GM21619 (cell line): ENCODE data around the gene ZSWIM4.
A peak's percentile ranks its signal among the peaks of the same experiment; 100 is the strongest.

Source experiments
- ATAC-seq: cut with Tn5 transposase; IDR thresholded peaks from one replicate; pipeline ENCODE4 v1.9.1; 2021; ENCODE audit not compliant: unreplicated experiment

ZSWIM4 gene

GRCh38 chr19:13831537-13832467, 36.6 kb downstream of the ZSWIM4 start:
- ATAC-seq, result no peak

DNA sequence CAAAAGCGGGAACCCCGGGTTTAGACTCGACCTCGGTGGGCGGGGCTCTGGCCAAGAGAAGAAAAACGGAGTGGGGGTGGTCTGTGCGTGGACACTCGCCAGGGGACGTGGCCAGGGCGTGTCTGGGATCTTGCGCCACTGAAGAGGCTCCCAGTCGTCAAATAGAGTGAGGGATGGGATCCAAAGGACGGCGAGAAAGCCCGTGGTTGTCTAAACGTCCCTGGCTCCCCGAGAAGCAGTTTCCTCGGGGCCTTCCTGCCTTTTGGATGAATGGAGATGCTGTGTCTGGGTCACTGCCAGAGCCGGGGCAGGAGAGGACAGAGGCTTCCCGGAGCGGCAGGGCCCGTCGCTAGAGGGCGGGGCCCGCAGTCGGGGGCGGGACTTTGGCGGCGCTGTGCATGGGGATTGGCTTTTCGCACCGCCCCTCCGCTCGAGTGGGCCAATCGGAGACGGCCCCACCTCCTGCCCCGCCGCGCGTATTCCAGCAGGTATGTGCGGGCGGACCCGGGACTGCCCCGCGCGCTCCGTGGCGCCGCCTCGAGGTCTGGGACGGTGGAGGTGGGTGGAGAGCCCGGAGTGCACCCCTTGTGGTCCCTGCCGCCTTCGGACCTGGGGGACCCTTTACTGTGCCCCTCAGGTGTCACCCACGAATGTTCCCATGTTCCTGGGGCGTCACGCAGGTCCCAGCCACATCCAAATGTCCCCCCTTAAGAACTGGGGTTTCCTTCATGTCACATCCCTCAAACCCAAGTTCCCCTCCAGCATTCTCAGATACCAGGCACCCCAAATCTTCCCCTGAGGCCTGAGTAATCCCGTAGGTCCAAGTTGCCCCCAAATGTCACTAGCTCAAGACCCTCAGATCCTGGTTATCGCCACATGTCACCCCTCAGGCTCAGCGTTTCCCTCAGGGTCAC, 38.3 kb downstream of the ZSWIM4 start:
- peak; percentile 67 for ATAC-seq

DNA sequence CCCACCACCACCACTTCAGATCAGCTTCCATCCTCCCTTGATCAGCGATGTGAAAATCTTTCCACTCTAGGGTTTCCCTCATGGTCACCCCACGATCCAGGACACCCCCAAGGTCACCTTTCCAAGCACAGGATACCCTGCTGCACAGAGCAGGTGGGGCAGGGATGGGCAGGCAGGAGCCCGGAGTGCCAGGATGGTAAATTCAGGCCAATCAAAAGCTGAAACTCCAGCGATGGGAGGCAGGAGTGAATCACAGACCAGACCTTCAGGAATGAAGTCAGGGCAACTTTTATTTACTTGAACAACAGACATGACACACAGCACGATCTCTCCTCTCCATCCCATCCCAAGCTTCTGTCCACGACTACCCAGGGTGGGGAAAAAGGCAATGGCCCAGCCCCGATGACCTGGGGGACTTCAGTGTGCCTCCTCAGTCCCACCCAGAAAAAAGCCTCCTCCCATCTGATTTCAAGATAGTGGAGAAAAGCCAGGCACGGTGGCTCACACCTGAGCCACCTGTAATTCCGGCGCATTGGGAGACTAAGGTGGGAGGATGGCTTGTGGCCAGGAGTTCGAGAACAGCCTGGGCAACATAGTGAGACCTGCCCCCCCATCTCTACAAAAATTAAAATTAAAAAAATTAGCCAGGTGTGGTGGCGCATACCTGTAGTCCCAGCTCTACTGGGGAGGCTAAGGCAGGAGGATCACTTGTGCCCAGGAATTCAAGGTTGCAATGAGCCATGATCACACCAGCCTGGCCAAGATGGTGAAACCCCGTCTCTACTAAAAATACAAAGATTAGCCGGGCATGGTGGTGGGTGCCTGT, 39.2 kb downstream of the ZSWIM4 start:
- no peak for ATAC-seq

DNA sequence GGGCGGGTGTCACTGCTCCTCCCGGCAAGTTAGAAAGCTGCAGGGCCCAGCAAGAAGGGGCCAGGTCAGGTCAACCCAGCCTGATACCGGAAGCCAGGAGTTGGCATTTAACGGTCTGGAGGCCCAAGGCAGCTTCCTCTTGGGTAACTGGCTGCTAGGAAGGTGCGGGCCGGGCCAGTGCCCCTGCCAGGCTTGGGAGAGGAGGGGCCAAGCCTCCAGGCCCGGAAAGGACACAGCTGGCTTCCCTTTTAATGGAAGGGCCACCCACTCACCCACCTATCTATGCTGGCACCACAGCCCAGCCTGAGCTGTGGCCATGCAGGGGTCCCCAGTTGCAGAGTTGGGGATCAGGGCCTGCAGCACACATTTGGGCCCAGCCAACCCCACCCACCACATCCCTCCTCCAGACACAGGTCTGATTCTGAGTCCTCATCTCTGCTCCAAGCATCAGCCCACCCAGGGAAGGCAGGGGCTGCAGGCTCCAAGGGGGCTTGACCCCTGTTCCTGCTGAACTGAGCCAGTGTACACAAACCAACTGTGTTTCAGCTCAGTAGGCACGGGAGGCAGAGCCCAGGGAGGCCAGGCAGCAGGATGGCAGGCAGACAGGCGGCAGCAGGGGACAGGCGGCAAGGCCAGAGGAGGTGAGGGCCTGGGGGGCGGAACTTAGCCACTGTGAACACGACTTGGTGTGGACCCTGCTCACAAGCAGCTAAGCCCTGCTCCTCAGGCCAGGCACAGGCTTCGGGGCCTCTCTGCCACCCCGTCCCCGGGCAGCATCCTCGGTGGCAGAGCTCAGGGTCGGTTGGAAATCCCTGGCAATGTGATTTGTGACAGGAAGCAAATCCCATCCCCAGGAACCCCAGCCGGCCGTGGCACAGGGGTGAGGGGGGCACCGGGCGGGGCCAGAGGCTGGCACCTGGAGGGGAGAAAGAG, 40.8 kb downstream of the ZSWIM4 start:
- no peak for ATAC-seq

- ATAC-seq, result no peak
Observed at GRCh38 chr19:13838435-13839129, 43.3 kb downstream of the ZSWIM4 start.

GRCh38 chr19:13839130-13839937, 44.1 kb downstream of the ZSWIM4 start:
- ATAC-seq, result no peak

- ATAC-seq, result no peak
Observed at GRCh38 chr19:13839938-13840304, 44.7 kb downstream of the ZSWIM4 start.

GRCh38 chr19:13840305-13841085, 45.3 kb downstream of the ZSWIM4 start:
- no peak for ATAC-seq

GRCh38 chr19:13841086-13841961, 46.1 kb downstream of the ZSWIM4 start:
- no peak for ATAC-seq

- no peak for ATAC-seq
Observed at GRCh38 chr19:13841962-13842290, 46.7 kb downstream of the ZSWIM4 start.

GRCh38 chr19:13842291-13843103, 47.3 kb downstream of the ZSWIM4 start:
- ATAC-seq, result no peak

DNA sequence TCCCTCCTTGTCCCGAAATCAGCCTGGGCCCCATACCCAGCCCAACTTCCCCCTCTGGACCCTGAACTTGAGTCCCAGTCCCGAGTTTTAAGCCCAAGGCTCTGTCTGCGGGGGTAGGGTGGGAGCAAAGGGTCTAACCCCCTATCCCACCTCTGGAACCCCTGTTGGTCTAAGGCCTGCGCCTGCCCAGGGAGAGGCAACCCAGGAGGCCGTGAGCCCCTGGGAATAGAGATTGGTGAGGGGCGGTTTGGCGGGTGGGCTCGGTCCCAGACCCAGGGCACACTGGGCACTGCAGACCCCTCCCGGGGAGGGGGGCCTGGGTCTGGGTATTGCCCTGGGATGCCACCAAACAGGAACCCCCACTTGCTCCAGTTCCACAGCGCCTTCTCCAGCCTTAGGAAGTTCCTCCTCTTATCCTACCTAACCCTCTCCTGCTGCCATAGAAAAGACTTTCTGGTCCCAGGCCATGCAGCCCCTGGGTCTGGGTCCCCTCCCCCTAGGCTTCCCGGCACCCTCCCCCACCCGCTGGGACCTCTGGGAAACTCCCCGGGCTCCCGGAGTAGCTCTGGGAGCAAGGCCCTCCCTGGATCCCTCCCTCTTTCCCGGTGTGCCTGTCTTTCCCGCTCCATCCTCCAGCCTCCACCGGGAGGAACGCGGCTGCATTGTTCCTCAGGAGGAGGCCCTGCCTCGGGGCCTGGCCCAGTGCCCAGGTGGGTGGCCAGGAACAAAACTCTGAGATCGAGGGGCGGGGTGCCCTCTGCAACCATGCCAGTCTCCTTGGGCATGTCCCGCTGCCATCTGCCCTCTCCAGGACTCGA, 48.1 kb downstream of the ZSWIM4 start:
- no peak for ATAC-seq

DNA sequence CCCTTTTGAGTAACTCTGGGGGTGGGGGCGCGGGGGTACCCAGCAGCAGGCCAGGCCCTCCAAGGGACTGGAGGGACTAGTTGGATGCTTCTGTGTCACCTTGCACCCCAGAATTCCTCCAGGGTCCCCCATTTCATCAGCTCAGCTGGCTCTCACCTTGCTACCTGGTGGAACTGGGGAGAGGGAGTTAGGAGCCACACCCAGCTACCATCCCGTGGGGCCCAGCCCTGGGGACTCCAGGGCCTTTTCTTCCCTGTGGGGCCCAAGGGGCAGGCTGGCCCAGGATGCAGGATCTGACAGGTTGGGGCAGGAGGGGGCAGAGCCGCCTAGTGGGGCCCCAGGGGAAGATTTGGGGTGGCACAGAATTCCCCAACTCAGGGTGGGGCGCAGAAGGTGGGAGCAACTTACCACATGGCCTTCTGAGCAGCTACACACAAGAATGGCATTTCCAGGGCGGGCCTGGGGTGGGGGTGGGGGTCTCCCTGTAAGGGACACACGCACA, 48.9 kb downstream of the ZSWIM4 start:
- no peak for ATAC-seq

- peak; percentile 46 for ATAC-seq
Observed at GRCh38 chr19:13846557-13847406, 51.5 kb downstream of the ZSWIM4 start.
